ENCODE results near the gene AP5S1. TPM values are rescaled to one million over a fixed set of nuclear protein-coding genes. Genes with fewer than 3 reads are reported as not detected.

Gene AP5S1
- polyA plus RNA-seq, 3 donors: 6.6 to 10.8 (median 8.6) TPM

DNA sequence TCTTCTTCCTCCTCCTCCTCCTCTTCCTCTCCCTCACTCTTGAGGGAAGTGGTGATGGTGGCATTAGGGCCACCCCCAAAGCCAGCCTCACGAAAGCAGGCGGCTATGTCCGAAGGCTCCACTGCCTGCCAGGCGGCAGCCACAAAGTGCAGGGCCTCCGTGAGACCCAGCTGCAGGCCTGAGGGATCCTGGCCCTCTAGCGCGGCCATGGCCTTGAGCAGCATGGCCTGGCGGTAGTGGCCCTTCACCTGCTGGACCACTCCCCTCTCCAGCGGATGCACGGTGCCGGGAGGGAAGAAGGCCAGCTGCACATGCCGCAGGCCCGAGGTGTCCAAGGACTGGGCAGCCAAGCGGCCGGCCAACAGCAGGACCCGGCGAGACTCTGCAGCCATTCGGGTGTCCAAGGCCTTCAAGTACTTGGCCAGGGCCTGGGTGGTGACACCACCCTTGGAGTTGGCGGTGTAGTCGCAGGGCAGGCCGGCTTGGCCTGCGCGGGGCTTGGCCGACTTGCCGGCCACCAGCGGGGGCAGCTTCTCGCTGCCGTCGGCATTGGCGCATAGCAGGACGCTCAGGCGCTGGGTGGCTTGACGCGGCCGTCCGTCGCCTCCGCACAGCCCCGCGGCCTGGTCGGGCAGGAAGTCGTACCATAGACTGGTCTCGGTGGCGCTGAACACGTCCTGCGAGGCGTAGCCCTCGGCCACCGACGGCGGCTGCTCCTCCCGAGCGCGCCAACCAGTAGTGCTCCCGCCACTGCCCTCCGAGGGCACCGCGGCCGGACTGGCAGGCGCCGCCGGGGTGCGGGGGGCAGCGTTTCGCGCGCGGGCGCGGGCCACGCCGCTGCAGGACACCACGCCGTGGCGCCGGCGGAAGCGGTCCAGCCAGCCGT lies 34.9 kb upstream of the AP5S1 start:
- intact Hi-C loops (cut with micrococcal nuclease): loop anchor here (2.0 to 10.0 kb wide), 2 partner anchors 35 to 59 kb away; partner anchors contain the start of genes AP5S1 (in 2 of the 2) and MAVS (in 1 of the 2)

DNA sequence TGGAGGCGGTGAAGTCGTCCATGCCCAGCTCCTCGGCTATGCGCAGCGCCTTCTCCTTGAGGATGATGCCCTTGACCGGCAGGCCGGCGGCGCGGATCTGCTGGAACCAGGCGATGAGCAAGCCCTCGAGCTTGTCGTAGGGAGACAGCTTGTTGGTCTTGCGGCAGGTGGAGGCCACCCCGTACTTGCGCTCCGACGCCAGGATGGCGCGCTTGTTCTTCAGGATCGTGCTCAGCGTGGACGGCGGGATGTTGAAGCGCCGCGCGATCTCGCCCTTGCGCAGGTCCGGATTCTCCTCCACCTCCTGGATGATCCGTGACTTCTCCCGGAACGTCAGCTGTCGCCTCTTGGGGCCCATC lies 34.2 kb upstream of the AP5S1 start:
- H3K9me3 ChIP-seq (replicated peaks in 1 of 2; ENCODE audit: control insufficient read depth in 1 of 2, insufficient read depth in 1 of 2, low read length in 2 of 2): no peaks in the 10 kb centered on the region
- intact Hi-C loops (cut with micrococcal nuclease): loop anchor here (2.0 to 10.0 kb wide), 2 partner anchors 35 to 59 kb away; partner anchors contain the start of genes AP5S1 (in 2 of the 2) and MAVS (in 1 of the 2)
- no peaks in the 10 kb centered on the region for H3K27me3 ChIP-seq (ENCODE audit: control insufficient read depth in 2 of 2, insufficient read depth in 2 of 2, low read length in 2 of 2)
- H3K36me3 ChIP-seq (replicated peaks in 1 of 2; ENCODE audit: control insufficient read depth in 1 of 2, insufficient read depth in 2 of 2, low read length in 2 of 2): peaks cover 4 to 7% of the 10 kb centered on the region in 2 donors
- H3K27me3 Mint-ChIP-seq (ENCODE audit: low read depth in 3 of 3): peaks cover 0 to 4% (median 2%) of the 10 kb centered on the region in 3 donors
- peak in 2 of 3 donors; percentile 41 to 46 for DNase-seq
- H2AFZ ChIP-seq (ENCODE audit: insufficient read depth, low read depth, low read length, poor library complexity, severe bottlenecking): peak overlapping the region; percentile 61
- peaks cover 7 to 14% of the 10 kb centered on the region in 2 donors for H3K36me3 Mint-ChIP-seq
- 2% methylated on average over 35 of the region's 35 CpGs for WGBS (ENCODE audit: insufficient coverage)
- H3K4me1 ChIP-seq (ENCODE audit: control insufficient read depth in 1 of 2, insufficient read depth in 2 of 2, low read length in 2 of 2): peaks cover 31 to 46% of the 10 kb centered on the region in 2 donors
- H3K4me3 Mint-ChIP-seq: peak overlapping the region; percentile 87 to 94
- peak overlapping the region; percentile 52 to 79 (median 73) for H3K4me3 ChIP-seq (replicated peaks in 1 of 3; ENCODE audit: low read depth in 2 of 3, low read length in 3 of 3)
- peak overlapping the region; percentile 68 to 91 (median 86) for H3K27ac Mint-ChIP-seq
- H3K9me3 Mint-ChIP-seq: no peaks in the 10 kb centered on the region
- peak overlapping the region; percentile 30 to 58 for H3K27ac ChIP-seq (ENCODE audit: low read depth in 1 of 2, low read length in 2 of 2)
- peaks cover 50% of the 10 kb centered on the region for H4K20me1 ChIP-seq (ENCODE audit: insufficient read depth, low read length)
- peak overlapping the region; percentile 73 for H3K9ac ChIP-seq (ENCODE audit: insufficient read depth, low read length, poor library complexity, severe bottlenecking)
- peaks cover 38% of the 10 kb centered on the region for H3K4me1 Mint-ChIP-seq
- peaks cover 29% of the 10 kb centered on the region for H3K79me2 ChIP-seq (ENCODE audit: insufficient read depth, low read length)
- H3K4me2 ChIP-seq (replicated peaks; ENCODE audit: extremely low read depth, low read length, poor library complexity, severe bottlenecking): peak overlapping the region; percentile 93
- TF ChIP-seq, protein P1, sequence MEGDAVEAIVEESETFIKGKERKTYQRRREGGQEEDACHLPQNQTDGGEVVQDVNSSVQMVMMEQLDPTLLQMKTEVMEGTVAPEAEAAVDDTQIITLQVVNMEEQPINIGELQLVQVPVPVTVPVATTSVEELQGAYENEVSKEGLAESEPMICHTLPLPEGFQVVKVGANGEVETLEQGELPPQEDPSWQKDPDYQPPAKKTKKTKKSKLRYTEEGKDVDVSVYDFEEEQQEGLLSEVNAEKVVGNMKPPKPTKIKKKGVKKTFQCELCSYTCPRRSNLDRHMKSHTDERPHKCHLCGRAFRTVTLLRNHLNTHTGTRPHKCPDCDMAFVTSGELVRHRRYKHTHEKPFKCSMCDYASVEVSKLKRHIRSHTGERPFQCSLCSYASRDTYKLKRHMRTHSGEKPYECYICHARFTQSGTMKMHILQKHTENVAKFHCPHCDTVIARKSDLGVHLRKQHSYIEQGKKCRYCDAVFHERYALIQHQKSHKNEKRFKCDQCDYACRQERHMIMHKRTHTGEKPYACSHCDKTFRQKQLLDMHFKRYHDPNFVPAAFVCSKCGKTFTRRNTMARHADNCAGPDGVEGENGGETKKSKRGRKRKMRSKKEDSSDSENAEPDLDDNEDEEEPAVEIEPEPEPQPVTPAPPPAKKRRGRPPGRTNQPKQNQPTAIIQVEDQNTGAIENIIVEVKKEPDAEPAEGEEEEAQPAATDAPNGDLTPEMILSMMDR (IDR thresholded peaks at IDR 0.05): no peak

More for the DNA sequence above, 34.9 kb upstream of the AP5S1 start:
- WGBS (ENCODE audit: insufficient coverage): 55% methylated on average over 75 of the region's 79 CpGs
- Histone ChIP-seq H3K27ac (ENCODE audit: low read depth in 1 of 2, low read length in 2 of 2) (peak overlapping the region in 1 of 2 donors; percentile 58), H2AFZ (ENCODE audit: insufficient read depth, low read depth, low read length, poor library complexity, severe bottlenecking) (peak overlapping the region; percentile 61), H3K9me3 (replicated peaks in 1 of 2; ENCODE audit: control insufficient read depth in 1 of 2, insufficient read depth in 1 of 2, low read length in 2 of 2) (no peaks in the 10 kb centered on the region), H3K27me3 (ENCODE audit: control insufficient read depth in 2 of 2, insufficient read depth in 2 of 2, low read length in 2 of 2) (no peaks in the 10 kb centered on the region), H3K4me1 (ENCODE audit: control insufficient read depth in 1 of 2, insufficient read depth in 2 of 2, low read length in 2 of 2) (peaks cover 35 to 51% of the 10 kb centered on the region in 2 donors), H3K79me2 (ENCODE audit: insufficient read depth, low read length) (peaks cover 29% of the 10 kb centered on the region), H3K4me3 (replicated peaks in 1 of 3; ENCODE audit: low read depth in 2 of 3, low read length in 3 of 3) (peak overlapping the region; percentile 52 to 79 (median 73)), H3K9ac (ENCODE audit: insufficient read depth, low read length, poor library complexity, severe bottlenecking) (peak overlapping the region; percentile 73), H3K4me2 (replicated peaks; ENCODE audit: extremely low read depth, low read length, poor library complexity, severe bottlenecking) (peak overlapping the region; percentile 93), H4K20me1 (ENCODE audit: insufficient read depth, low read length) (peaks cover 55% of the 10 kb centered on the region), H3K36me3 (replicated peaks in 1 of 2; ENCODE audit: control insufficient read depth in 1 of 2, insufficient read depth in 2 of 2, low read length in 2 of 2) (peaks cover 4 to 7% of the 10 kb centered on the region in 2 donors)
- TF ChIP-seq, protein P1 (IDR thresholded peaks at IDR 0.05): no peak
- Mint-ChIP-seq H3K27ac (peak overlapping the region in 3 of 7 donors; percentile 18 to 78 (median 68)), H3K4me3 (peak overlapping the region; percentile 87 to 94), H3K36me3 (peaks cover 7 to 14% of the 10 kb centered on the region in 2 donors), H3K27me3 (ENCODE audit: low read depth in 3 of 3) (peaks cover 2 to 6% (median 2%) of the 10 kb centered on the region in 3 donors), H3K9me3 (no peaks in the 10 kb centered on the region), H3K4me1 (peaks cover 44% of the 10 kb centered on the region)
- DNase-seq: peak in 1 of 3 donors; percentile 8

All from CD14-positive monocyte (primary cell).